CD14-positive monocyte (primary cell): ENCODE results near the gene STPG1. TPM values are rescaled to one million over a fixed set of nuclear protein-coding genes. Genes with fewer than 3 reads are reported as not detected.

Source experiments
- DNase-seq, 3 donors: peaks; one replicate each; pipeline ENCODE4 v3.0.0-alpha.2; 2011 to 2022
- H2AFZ ChIP-seq: 2 replicates; pipeline ENCODE4 v1.6.0; 2012; ENCODE audit warnings: mild to moderate bottlenecking, low read depth, low read length, inconsistent platforms; ENCODE audit not compliant: insufficient read depth, poor library complexity, severe bottlenecking
- H3K27ac ChIP-seq, 2 donors: 1 replicate in 1 of 2; 2 replicates in 1 of 2; pipeline ENCODE4 v1.5.1; 2012 to 2013; ENCODE audit warnings: low read length in 2 of 2, control low read depth in 1 of 2, inconsistent platforms in 1 of 2, low read depth in 1 of 2, mild to moderate bottlenecking in 1 of 2
- H3K27me3 ChIP-seq, 2 donors: one replicate each; pipeline versions ENCODE4 v1.6.0 to v1.6.1; 2011 to 2013; ENCODE audit warnings: low read length in 2 of 2; ENCODE audit not compliant: control insufficient read depth in 2 of 2, insufficient read depth in 2 of 2
- H3K36me3 ChIP-seq, 2 donors: replicated peaks in 1 of 2; 1 replicate in 1 of 2; 2 replicates in 1 of 2; pipeline versions ENCODE4 v1.5.1 to v1.6.1; 2012 to 2013; ENCODE audit warnings: low read length in 2 of 2, control low read depth in 1 of 2, inconsistent platforms in 1 of 2, mild to moderate bottlenecking in 1 of 2; ENCODE audit not compliant: insufficient read depth in 2 of 2, control insufficient read depth in 1 of 2
- H3K4me1 ChIP-seq, 2 donors: 1 replicate in 1 of 2; 2 replicates in 1 of 2; pipeline versions ENCODE4 v1.5.1 to v1.6.1; 2012 to 2013; ENCODE audit warnings: low read length in 2 of 2, control low read depth in 1 of 2, inconsistent platforms in 1 of 2, mild to moderate bottlenecking in 1 of 2, moderate library complexity in 1 of 2; ENCODE audit not compliant: insufficient read depth in 2 of 2, control insufficient read depth in 1 of 2
- H3K4me2 ChIP-seq: replicated peaks from 2 replicates; pipeline ENCODE3; 2012; ENCODE audit warnings: low read length, moderate library complexity, mild to moderate bottlenecking; ENCODE audit not compliant: poor library complexity, severe bottlenecking; ENCODE audit errors: extremely low read depth
- H3K4me3 ChIP-seq, 3 experiments: fragments of 200-600 bp in 1 of 3; sonication (generic) in 1 of 3; replicated peaks in 1 of 3; 1 replicate in 2 of 3; 2 replicates in 1 of 3; pipeline ENCODE4 v1.5.1; 2011 to 2013; ENCODE audit warnings: low read length in 3 of 3, mild to moderate bottlenecking in 3 of 3, control low read depth in 2 of 3, low read depth in 2 of 3, inconsistent platforms in 1 of 3, moderate library complexity in 1 of 3
- H3K79me2 ChIP-seq: 2 replicates; pipeline ENCODE4 v1.6.0; 2012; ENCODE audit warnings: mild to moderate bottlenecking, control low read depth, inconsistent platforms, low read length, moderate library complexity; ENCODE audit not compliant: insufficient read depth
- H3K9ac ChIP-seq: 2 replicates; pipeline ENCODE4 v1.6.0; 2017; ENCODE audit warnings: low read length, mild to moderate bottlenecking; ENCODE audit not compliant: insufficient read depth, poor library complexity, severe bottlenecking
- H3K9me3 ChIP-seq, 2 donors: replicated peaks in 1 of 2; 1 replicate in 1 of 2; 2 replicates in 1 of 2; pipeline versions ENCODE4 v1.5.1 to v1.6.1; 2012 to 2013; ENCODE audit warnings: low read length in 2 of 2, control low read depth in 1 of 2; ENCODE audit not compliant: control insufficient read depth in 1 of 2, insufficient read depth in 1 of 2
- H4K20me1 ChIP-seq: 2 replicates; pipeline ENCODE4 v1.6.0; 2012; ENCODE audit warnings: mild to moderate bottlenecking, low read length, control low read depth, moderate library complexity; ENCODE audit not compliant: insufficient read depth
- H3K27ac Mint-ChIP-seq, 7 donors: one replicate each; pipeline ENCODE4 v1.8.0; 2020; ENCODE audit warnings: mild to moderate bottlenecking in 7 of 7, mixed read lengths in 7 of 7, moderate library complexity in 6 of 7, inconsistent platforms in 2 of 7
- H3K27me3 Mint-ChIP-seq, 3 donors: one replicate each; pipeline ENCODE4 v1.8.0; 2021 to 2022; ENCODE audit warnings: low read depth in 3 of 3, mild to moderate bottlenecking in 3 of 3, mixed read lengths in 3 of 3, moderate library complexity in 3 of 3, inconsistent platforms in 1 of 3
- H3K36me3 Mint-ChIP-seq, 2 donors: one replicate each; pipeline ENCODE4 v1.8.0; 2020; ENCODE audit warnings: mixed read lengths in 2 of 2, inconsistent platforms in 1 of 2, mild to moderate bottlenecking in 1 of 2
- H3K4me1 Mint-ChIP-seq: one replicate; pipeline ENCODE4 v1.8.0; 2020; ENCODE audit warnings: mild to moderate bottlenecking, mixed read lengths
- H3K4me3 Mint-ChIP-seq, 2 donors: one replicate each; pipeline ENCODE4 v1.8.0; 2020; ENCODE audit warnings: mild to moderate bottlenecking in 2 of 2, mixed read lengths in 2 of 2, moderate library complexity in 1 of 2
- H3K9me3 Mint-ChIP-seq, 7 donors: one replicate each; pipeline ENCODE4 v1.8.0; 2020 to 2022; ENCODE audit warnings: mixed read lengths in 7 of 7, mild to moderate bottlenecking in 6 of 7, moderate library complexity in 6 of 7, inconsistent platforms in 2 of 7
- WGBS: methylation state at CpG from one replicate; pipeline ENCODE4 v1.1.5; 2013; ENCODE audit warnings: missing lambda C conversion rate; ENCODE audit not compliant: insufficient coverage; 5-methylcytosine and 5-hydroxymethylcytosine counted together
- intact Hi-C, 2 donors: fragments of 100-400 bp; cut with micrococcal nuclease; formaldehyde crosslinking; loops; one replicate each; pipeline versions ENCODE4 v1.15.0 to v1.15.1; 2023
- polyA plus RNA-seq, 3 donors: library from polyadenylated mRNA; depleted of rRNA in 1 of 3; unstranded in 2 of 3; stranded (reverse) in 1 of 3; fragments of 300-500 nt in 2 of 3; fragments of >200 nt in 1 of 3; fragmentation: Illumina TruSeq in 2 of 3; gene quantifications; 1 replicate in 2 of 3; 2 replicates in 1 of 3; pipeline ENCODE4 v1.2.3, GENCODE V29; 2012 to 2021
- TF ChIP-seq, protein P1 (sequence below): fragments of 200-600 bp; IDR thresholded peaks from one replicate; pipeline ENCODE4 v1.8.0; 2022; ENCODE audit warnings: antibody characterized with exemption, mild to moderate bottlenecking

STPG1 gene
- polyA plus RNA-seq, 3 donors = 0.57 to 0.85 (median 0.60) TPM

DNA sequence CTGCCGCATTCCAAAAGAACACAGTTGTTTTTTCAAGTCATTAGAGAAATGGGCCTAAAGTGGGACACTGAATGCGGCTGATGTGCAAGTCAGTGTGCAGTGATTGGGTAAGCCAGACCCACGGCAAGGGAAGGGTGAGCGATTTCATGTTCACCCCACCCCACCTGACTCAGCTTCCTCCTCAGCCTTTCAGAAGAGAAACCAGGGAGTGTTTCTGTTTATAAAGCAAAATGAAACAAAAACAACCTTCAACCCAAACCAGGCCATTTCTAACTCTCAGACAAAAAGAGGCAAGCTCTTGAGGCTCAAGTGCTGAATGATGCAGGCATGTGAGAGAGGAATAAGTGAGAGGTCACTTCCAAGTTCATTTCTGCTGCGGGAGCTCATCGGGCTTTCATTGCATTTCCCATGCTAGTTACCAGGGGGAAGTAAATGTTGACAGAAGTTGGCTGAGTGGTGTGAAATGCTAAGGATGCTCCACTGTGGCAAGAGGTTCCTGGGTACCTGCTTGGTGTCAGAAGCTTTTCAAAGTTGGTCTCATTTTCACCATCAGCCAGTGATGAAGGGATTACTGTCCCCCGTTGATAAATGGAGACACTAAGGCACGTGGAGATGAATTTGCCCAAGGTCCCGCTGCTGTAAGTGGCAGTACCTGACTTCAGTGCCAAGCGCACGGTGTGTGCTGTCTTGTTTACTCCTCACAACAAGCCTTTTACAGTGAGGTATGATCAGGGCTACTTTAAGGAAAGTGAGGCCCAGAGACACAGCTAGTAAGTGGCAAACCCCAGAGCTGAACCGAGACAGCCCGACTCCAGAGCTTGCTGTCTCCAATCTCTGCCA lies 29.1 kb downstream of the STPG1 start:
- Histone ChIP-seq H4K20me1 (no peaks in the 10 kb centered on the region), H3K4me1 (peaks cover 17 to 23% of the 10 kb centered on the region in 2 donors), H3K79me2 (no peaks in the 10 kb centered on the region), H3K9me3 (no peaks in the 10 kb centered on the region), H3K4me2 (peak overlapping the region; percentile 64), H3K36me3 (no peaks in the 10 kb centered on the region), H3K4me3 (peak overlapping the region; percentile 10 to 67 (median 49)), H2AFZ (peak overlapping the region; percentile 70), H3K9ac (peak overlapping the region; percentile 33), H3K27me3 (no peaks in the 10 kb centered on the region), H3K27ac (peak overlapping the region; percentile 62 to 92)
- TF ChIP-seq, protein P1, sequence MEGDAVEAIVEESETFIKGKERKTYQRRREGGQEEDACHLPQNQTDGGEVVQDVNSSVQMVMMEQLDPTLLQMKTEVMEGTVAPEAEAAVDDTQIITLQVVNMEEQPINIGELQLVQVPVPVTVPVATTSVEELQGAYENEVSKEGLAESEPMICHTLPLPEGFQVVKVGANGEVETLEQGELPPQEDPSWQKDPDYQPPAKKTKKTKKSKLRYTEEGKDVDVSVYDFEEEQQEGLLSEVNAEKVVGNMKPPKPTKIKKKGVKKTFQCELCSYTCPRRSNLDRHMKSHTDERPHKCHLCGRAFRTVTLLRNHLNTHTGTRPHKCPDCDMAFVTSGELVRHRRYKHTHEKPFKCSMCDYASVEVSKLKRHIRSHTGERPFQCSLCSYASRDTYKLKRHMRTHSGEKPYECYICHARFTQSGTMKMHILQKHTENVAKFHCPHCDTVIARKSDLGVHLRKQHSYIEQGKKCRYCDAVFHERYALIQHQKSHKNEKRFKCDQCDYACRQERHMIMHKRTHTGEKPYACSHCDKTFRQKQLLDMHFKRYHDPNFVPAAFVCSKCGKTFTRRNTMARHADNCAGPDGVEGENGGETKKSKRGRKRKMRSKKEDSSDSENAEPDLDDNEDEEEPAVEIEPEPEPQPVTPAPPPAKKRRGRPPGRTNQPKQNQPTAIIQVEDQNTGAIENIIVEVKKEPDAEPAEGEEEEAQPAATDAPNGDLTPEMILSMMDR = no peak
- peak overlapping the region; percentile 92 to 98 (median 96) for H3K27ac Mint-ChIP-seq
- peak overlapping the region; percentile 67 to 87 for H3K4me3 Mint-ChIP-seq
- 60% methylated on average over 5 of the region's 13 CpGs for WGBS
- no peaks in the 10 kb centered on the region for H3K27me3 Mint-ChIP-seq
- intact Hi-C loops = no loop called here
- H3K4me1 Mint-ChIP-seq = peaks cover 30% of the 10 kb centered on the region
- no peaks in the 10 kb centered on the region for H3K9me3 Mint-ChIP-seq
- H3K36me3 Mint-ChIP-seq = peaks cover 3 to 10% of the 10 kb centered on the region in 2 donors
- peak; percentile 86 to 91 (median 87) for DNase-seq

DNA sequence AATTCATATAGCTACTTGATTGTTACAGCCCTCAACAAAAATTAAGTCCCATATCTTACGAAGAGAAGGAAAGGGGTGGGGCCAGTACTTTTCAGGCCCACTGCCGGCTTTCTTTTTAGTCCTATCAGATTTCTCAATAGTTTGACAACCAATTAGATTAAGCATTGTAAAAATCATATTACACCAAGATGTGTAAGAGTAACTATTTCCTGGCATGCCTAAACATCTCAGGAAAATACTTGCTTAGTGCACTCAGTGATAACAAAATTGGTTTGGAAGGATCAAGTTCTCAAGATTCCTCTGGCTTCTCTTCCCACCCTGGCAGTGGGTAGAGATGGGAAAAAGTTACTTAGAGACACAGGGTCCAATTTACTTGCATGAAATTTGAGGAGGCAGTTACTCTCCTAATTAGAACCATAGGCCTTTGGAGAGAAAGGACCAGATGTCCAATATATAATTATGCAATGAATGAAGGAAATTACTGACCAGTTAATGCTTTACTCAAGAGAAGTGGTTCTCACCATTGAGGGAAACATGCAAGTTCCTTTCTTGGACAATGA lies 30.1 kb downstream of the STPG1 start:
- peaks cover 17 to 23% of the 10 kb centered on the region in 2 donors for H3K4me1 ChIP-seq
- TF ChIP-seq, protein P1 = no peak
- WGBS = no CpG with 5 or more reads among the region's 2 CpGs
- H3K27ac Mint-ChIP-seq = peak overlapping the region; percentile 92 to 98 (median 96)
- H3K36me3 Mint-ChIP-seq = peaks cover 3 to 12% of the 10 kb centered on the region in 2 donors
- no peak overlapping the region for H3K4me3 Mint-ChIP-seq
- peaks cover 30% of the 10 kb centered on the region for H3K4me1 Mint-ChIP-seq
- H3K79me2 ChIP-seq = no peaks in the 10 kb centered on the region
- H3K27ac ChIP-seq = peak overlapping the region in 1 of 2 donors; percentile 92
- H3K4me3 ChIP-seq = peak overlapping the region in 1 of 3 experiments; percentile 67
- peak overlapping the region; percentile 70 for H2AFZ ChIP-seq
- no peaks in the 10 kb centered on the region for H4K20me1 ChIP-seq
- no peaks in the 10 kb centered on the region for H3K36me3 ChIP-seq
- no peak overlapping the region for H3K4me2 ChIP-seq
- H3K27me3 ChIP-seq = no peaks in the 10 kb centered on the region
- H3K9ac ChIP-seq = peak overlapping the region; percentile 33
- H3K27me3 Mint-ChIP-seq = no peaks in the 10 kb centered on the region
- no peaks in the 10 kb centered on the region for H3K9me3 Mint-ChIP-seq
- H3K9me3 ChIP-seq = no peaks in the 10 kb centered on the region
- no peak for DNase-seq
- intact Hi-C loops = no loop called here
